Measurements from ENCODE around the gene GPR132. TPM values are rescaled to one million over a fixed set of nuclear protein-coding genes. Genes with fewer than 3 reads are reported as not detected.
"Not testable (repeated sequence)": the region's sequence is repeated elsewhere in the genome, so short reads cannot be mapped to it uniquely, and the experiment has no call there.

GPR132 gene
- total and polyA plus RNA-seq, 8 donors, result 0.14 to 2.3 (median 0.55) TPM

DNA sequence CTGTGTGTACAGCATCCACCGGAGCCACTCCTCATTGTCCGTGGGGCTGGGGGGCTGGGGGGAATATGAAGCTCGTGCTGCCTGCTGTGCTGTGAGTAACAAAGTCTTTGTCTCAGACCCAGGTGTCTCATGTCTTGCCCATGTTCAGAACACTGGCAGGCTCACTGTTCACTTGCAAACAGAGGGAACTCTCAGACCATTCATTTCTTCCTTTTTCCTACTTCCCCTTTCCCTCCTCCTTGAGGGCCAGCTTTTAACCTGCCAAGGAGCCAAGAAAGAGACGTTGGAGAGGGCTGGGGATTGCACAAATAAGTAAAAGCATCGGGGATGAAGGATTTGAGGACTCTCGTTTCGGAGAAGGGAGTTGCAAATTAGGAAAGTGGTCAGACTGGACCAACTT is 21.6 kb downstream of the GPR132 start:
- Histone ChIP-seq H3K4me3 (no peak overlapping the region), H3K4me1 (no peaks in the 10 kb centered on the region), H3K9me3 (no peaks in the 10 kb centered on the region), H3K27ac (no peak overlapping the region), H3K27me3 (no peaks in the 10 kb centered on the region), H3K36me3 (no peaks in the 10 kb centered on the region)
- DNase-seq (no peak), FAIRE-seq (no peak), ATAC-seq (no peak)
- intact Hi-C loops (cut with DNase I), result loop anchor here in 1 of 3 donors (2.0 kb wide), 1 partner anchor 69 kb away; no protein-coding TSS in a partner anchor
- 64 to 68% methylated on average over 7 of the region's 7 CpGs for WGBS, 2 donors
- TF ChIP-seq, protein P1, sequence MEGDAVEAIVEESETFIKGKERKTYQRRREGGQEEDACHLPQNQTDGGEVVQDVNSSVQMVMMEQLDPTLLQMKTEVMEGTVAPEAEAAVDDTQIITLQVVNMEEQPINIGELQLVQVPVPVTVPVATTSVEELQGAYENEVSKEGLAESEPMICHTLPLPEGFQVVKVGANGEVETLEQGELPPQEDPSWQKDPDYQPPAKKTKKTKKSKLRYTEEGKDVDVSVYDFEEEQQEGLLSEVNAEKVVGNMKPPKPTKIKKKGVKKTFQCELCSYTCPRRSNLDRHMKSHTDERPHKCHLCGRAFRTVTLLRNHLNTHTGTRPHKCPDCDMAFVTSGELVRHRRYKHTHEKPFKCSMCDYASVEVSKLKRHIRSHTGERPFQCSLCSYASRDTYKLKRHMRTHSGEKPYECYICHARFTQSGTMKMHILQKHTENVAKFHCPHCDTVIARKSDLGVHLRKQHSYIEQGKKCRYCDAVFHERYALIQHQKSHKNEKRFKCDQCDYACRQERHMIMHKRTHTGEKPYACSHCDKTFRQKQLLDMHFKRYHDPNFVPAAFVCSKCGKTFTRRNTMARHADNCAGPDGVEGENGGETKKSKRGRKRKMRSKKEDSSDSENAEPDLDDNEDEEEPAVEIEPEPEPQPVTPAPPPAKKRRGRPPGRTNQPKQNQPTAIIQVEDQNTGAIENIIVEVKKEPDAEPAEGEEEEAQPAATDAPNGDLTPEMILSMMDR (IDR thresholded peaks at IDR 0.05), result no peak

DNA sequence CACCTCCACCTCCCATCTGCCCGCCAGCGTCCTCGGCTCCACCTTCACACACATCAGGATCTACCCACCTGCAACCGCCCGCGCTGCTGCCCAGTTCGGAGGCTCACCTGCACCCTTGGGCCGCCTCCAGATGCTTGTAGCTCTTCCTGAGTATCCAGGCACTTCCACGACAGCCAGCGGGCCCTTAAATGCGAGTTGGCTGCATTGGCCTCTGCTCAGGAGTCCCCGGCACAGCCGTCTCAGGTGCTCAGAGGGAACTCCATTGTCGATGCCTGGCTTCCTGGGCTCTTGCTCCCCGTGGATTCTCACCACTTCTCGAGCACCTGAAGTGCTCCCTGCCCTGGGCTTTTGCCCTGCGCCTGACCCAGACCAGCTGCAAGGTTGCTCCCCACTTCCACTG is 22.4 kb downstream of the GPR132 start:
- DNase-seq (no peak), FAIRE-seq (no peak), ATAC-seq (no peak)
- no peaks in the 10 kb centered on the region for H3K27me3 ChIP-seq
- H3K9me3 ChIP-seq, result no peaks in the 10 kb centered on the region
- TF ChIP-seq, protein P1 (IDR thresholded peaks at IDR 0.05), result no peak
- intact Hi-C loops (cut with DNase I), result no loop called here
- H3K27ac ChIP-seq, result no peak overlapping the region
- H3K4me1 ChIP-seq, result no peaks in the 10 kb centered on the region
- 70 to 84% methylated on average over 17 of the region's 17 CpGs for WGBS, 2 donors
- H3K36me3 ChIP-seq, result no peaks in the 10 kb centered on the region
- no peak overlapping the region for H3K4me3 ChIP-seq

DNA sequence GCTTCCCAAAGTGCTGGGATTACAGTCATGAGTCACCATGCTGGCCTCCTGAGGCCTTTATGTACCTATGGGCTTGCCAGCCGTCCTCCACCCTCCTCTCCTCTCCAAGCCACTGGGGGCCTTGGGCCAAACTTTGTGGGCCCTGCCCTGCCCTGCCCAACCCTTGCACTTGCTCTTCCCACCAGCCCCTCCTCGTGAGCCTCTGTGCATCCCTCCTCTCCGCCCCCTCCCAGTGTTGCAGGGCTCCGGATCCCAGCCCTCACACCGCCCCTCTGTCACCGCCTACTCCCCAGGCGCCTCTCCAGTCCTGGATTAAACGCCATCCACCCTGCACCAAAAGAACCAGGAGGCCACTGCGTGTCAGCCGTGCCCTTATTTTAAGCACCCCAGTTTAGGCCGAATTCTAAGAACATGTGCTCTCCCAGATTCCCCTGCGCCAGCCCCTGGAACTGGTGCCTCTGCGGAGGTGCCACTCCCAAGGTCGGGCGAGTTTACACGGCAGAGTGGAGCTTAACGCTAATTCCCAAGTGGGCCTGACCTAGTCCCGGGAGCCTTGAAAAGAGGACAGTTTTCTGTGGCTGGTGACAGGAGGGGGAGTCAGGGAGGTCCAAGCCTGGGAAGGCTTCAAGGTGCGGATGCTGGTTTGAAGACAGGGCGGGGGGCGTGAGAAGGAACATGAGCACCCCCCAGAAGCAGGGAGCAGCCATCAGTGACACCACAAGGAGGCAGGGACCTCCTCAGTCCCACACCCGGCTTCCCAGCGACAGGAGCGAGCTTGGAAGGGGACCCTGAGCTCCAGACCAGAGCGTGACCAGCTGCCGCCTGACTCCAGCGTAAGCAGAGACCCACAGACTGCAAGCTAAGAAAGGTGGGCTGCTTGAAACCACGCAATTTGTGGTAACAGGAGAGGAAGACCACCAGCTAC is 23.1 kb downstream of the GPR132 start:
- H3K27ac ChIP-seq, result no peak overlapping the region
- no peak for FAIRE-seq
- WGBS, 2 donors, result 70 to 72% methylated on average over 28 of the region's 28 CpGs

DNA sequence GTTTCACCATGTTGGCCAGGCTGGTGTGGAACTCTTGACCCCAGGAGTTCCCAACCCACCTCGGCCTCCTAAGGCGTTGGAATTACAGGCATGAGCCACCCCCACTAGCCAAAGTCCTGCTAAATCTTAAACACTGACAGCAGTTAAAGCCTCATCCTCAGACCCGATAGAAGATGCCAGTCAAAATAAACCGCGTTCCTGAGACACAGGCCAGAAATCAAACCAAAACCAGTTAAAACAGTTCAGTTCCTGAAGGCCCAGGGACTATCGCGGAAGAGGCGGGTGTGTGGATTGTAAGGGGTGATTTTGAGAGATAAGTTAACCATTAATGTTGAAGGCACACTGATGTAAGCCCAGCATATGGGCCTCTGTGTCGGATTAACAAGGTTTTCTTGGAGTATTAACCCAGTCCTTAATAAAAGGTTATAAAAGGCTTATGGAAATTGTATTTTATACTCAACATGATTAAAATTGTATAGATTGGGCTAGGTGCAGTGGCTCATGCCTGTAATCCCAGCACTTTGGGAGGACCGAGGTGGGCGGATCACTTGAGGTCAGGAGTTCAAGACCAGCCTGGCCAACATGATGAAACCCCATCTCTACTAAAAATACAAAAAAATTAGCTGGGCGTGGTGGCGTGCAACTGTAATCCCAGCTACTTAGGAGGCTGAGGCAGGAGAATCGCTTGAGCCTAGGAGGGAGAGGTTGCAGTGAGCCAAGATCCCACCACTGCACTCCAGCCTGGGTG is 25.6 kb downstream of the GPR132 start:
- Histone ChIP-seq H3K27me3 (no peaks in the 10 kb centered on the region), H3K27ac (no peak overlapping the region), H3K4me1 (no peaks in the 10 kb centered on the region), H3K4me3 (no peak overlapping the region), H3K9me3 (no peaks in the 10 kb centered on the region), H3K36me3 (no peaks in the 10 kb centered on the region)
- no peak for DNase-seq
- TF ChIP-seq, protein P1 (IDR thresholded peaks at IDR 0.05), result no peak
- intact Hi-C loops (cut with DNase I), result no loop called here
- 69 to 70% methylated on average over 14 of the region's 14 CpGs for WGBS, 2 donors
- ATAC-seq, result no peak
- FAIRE-seq, result no peak

More for the DNA sequence above, 23.1 kb downstream of the GPR132 start:
- DNase-seq (no peak), ATAC-seq (no peak)
- no peaks in the 10 kb centered on the region for H3K27me3 ChIP-seq
- TF ChIP-seq, protein P1 (IDR thresholded peaks at IDR 0.05), result no peak
- H3K4me3 ChIP-seq, result no peak overlapping the region
- intact Hi-C loops (cut with DNase I), result no loop called here
- no peaks in the 10 kb centered on the region for H3K36me3 ChIP-seq
- H3K9me3 ChIP-seq, result no peaks in the 10 kb centered on the region
- no peaks in the 10 kb centered on the region for H3K4me1 ChIP-seq

DNA sequence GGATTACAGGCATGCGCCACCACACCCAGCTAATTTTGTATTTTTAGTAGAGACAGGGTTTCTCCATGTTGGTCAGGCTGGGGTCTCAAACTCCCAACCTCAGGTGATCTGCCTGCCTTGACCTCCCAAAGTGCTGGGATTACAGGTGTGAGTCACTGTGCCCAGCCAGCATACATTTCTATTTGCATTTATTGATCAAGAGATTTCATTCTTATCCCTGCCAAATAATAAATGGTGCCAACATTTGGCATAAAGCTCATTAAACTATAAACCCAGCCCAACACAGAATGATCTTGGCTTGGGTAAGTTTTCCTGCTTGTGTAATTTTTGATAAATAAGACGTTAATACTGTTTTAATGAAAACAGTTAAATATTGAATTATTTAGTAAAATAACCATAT is 29.6 kb downstream of the GPR132 start:
- ATAC-seq; FAIRE-seq; DNase-seq; H3K9me3 ChIP-seq; H3K36me3 ChIP-seq; H3K27me3 ChIP-seq; intact Hi-C loops (cut with DNase I); H3K27ac ChIP-seq; H3K4me3 ChIP-seq; H3K4me1 ChIP-seq: not testable (repeated sequence)
- whole genome bisulfite sequencing, 2 donors, result 48 to 54% methylated on average over 2 of the region's 2 CpGs

Measured in pancreas (tissue), 10 donors.